ENCODE measurements around the gene RPL26.

GRCh38 chr17:8413938-8414337 is 30.9 kb upstream of the RPL26 start:
- TF ChIP-seq CTCF (IDR thresholded peaks at IDR 0.05): no peak
- TF ChIP-seq POLR2A (IDR thresholded peaks at IDR 0.05): no peak

Data from sigmoid colon (tissue), 3 donors.